GM23338 (cell line): ENCODE data around the gene TUBD1. TPM values are rescaled to one million over a fixed set of nuclear protein-coding genes. Genes with fewer than 3 reads are reported as not detected.

ENCODE experiments used
- ATAC-seq: fragments of 200-7000 bp; cut with Tn5 transposase; 3 replicates; pipeline ENCODE4 v1.9.1; 2020
- DNase-seq: peaks from one replicate; pipeline ENCODE4 v3.0.0-alpha.2; 2015; ENCODE audit warnings: low spot score
- H2AFZ ChIP-seq: fragments of 200-600 bp; sonication (generic); 2 replicates; pipeline ENCODE4 v1.8.0; 2016; ENCODE audit warnings: antibody characterized with exemption, mild to moderate bottlenecking, moderate library complexity
- H3F3A ChIP-seq: fragments of 200-600 bp; sonication (generic); replicated peaks from 2 replicates; pipeline ENCODE4 v1.8.0; 2017; ENCODE audit warnings: antibody characterized with exemption, mixed run types, low read depth
- H3K27ac ChIP-seq: fragments of 200-600 bp; sonication (generic); 2 replicates; pipeline ENCODE4 v1.6.1; 2016; ENCODE audit warnings: low read depth
- H3K27me3 ChIP-seq: fragments of 200-600 bp; sonication (generic); 2 replicates; pipeline ENCODE4 v1.8.0; 2016; ENCODE audit warnings: mild to moderate bottlenecking, mixed run types, moderate library complexity; ENCODE audit not compliant: insufficient read depth
- H3K36me3 ChIP-seq: fragments of 200-600 bp; sonication (generic); 2 replicates; pipeline ENCODE4 v1.8.0; 2016; ENCODE audit warnings: mild to moderate bottlenecking; ENCODE audit not compliant: insufficient read depth
- H3K4me1 ChIP-seq: fragments of 200-600 bp; sonication (generic); 2 replicates; pipeline ENCODE4 v1.8.0; 2016; ENCODE audit warnings: mild to moderate bottlenecking, moderate library complexity; ENCODE audit not compliant: insufficient read depth
- H3K4me2 ChIP-seq: fragments of 200-600 bp; sonication (generic); 2 replicates; pipeline ENCODE4 v1.7.1; 2017; ENCODE audit warnings: mixed run types
- H3K4me3 ChIP-seq: fragments of 200-600 bp; sonication (generic); 2 replicates; pipeline ENCODE4 v1.6.1; 2016; ENCODE audit warnings: mixed run types
- H3K79me2 ChIP-seq: fragments of 200-600 bp; sonication (generic); replicated peaks from 2 replicates; pipeline ENCODE4 v1.8.0; 2017; ENCODE audit warnings: mild to moderate bottlenecking; ENCODE audit not compliant: insufficient read depth
- H3K9me2 ChIP-seq: fragments of 200-600 bp; sonication (generic); 2 replicates; pipeline ENCODE4 v1.8.0; 2017; ENCODE audit not compliant: insufficient read depth
- H4K20me1 ChIP-seq: fragments of 200-600 bp; sonication (generic); replicated peaks from 2 replicates; pipeline ENCODE4 v1.8.0; 2017; ENCODE audit warnings: mild to moderate bottlenecking; ENCODE audit not compliant: insufficient read depth
- H3K27ac Mint-ChIP-seq: 2 replicates; pipeline ENCODE4 v1.8.0; 2020; ENCODE audit warnings: inconsistent platforms, mild to moderate bottlenecking, moderate library complexity, mixed read lengths
- H3K27me3 Mint-ChIP-seq: 3 replicates; pipeline ENCODE4 v1.8.0; 2022; ENCODE audit warnings: low read depth, mild to moderate bottlenecking, moderate library complexity, mixed read lengths, inconsistent platforms; ENCODE audit not compliant: insufficient read depth, poor library complexity
- H3K36me3 Mint-ChIP-seq: 3 replicates; pipeline ENCODE4 v1.8.0; 2021; ENCODE audit warnings: low read depth, mild to moderate bottlenecking, inconsistent platforms, moderate library complexity, mixed read lengths
- H3K4me1 Mint-ChIP-seq: 3 replicates; pipeline ENCODE4 v1.8.0; 2020; ENCODE audit warnings: mild to moderate bottlenecking, inconsistent platforms, mixed read lengths
- H3K4me3 Mint-ChIP-seq: 3 replicates; pipeline ENCODE4 v1.8.0; 2021; ENCODE audit warnings: moderate library complexity, mild to moderate bottlenecking, inconsistent platforms, mixed read lengths
- H3K9me3 Mint-ChIP-seq: 3 replicates; pipeline ENCODE4 v1.8.0; 2020; ENCODE audit warnings: moderate library complexity, mild to moderate bottlenecking, inconsistent platforms, mixed read lengths
- CTCF ChIP-seq, 2 experiments: fragments of 200-600 bp in 1 of 2; sonication (generic) in 1 of 2; conservative IDR thresholded peaks; 2 replicates each; pipeline versions ENCODE4 v1.5.1 to v1.6.1; 2016 to 2017; ENCODE audit warnings: antibody characterized with exemption in 2 of 2, low read depth in 2 of 2, mild to moderate bottlenecking in 2 of 2, moderate library complexity in 1 of 2
- JUNB ChIP-seq: IDR thresholded peaks from one replicate; pipeline ENCODE4 v1.6.1; 2016; ENCODE audit warnings: antibody characterized with exemption; ENCODE audit not compliant: unreplicated experiment
- NANOG ChIP-seq: IDR thresholded peaks from 2 replicates; pipeline ENCODE4 v1.6.1; 2016; ENCODE audit warnings: antibody characterized with exemption, borderline replicate concordance
- POLR2AphosphoS5 ChIP-seq: IDR thresholded peaks from 2 replicates; pipeline ENCODE4 v1.6.1; 2016; ENCODE audit warnings: antibody characterized with exemption, low read depth
- REST ChIP-seq: IDR thresholded peaks from one replicate; pipeline ENCODE4 v1.6.1; 2018; ENCODE audit warnings: antibody characterized with exemption; ENCODE audit not compliant: unreplicated experiment
- ZNF114 ChIP-seq: fragments of 250-450 bp; sonication (Bioruptor Pico); IDR thresholded peaks from 2 replicates; pipeline ENCODE4 v1.5.0; 2020; ENCODE audit warnings: mild to moderate bottlenecking, moderate library complexity
- long read RNA-seq: library from polyadenylated mRNA; unstranded; transcript quantifications from one replicate; pipeline ENCODE4 v2.0.0, GENCODE V29; 2020; ENCODE audit not compliant: unreplicated experiment
- polyA plus RNA-seq: library from polyadenylated mRNA; unstranded; fragments of >200 nt; fragmentation: Nextera tagmentation; extraction: Ambion mirVana; gene quantifications from 2 replicates; pipeline ENCODE4 v1.2.1, GENCODE V29; 2016
- total RNA-seq: library from RNA; depleted of rRNA; stranded (reverse); fragments of >200 nt; shearing (Covaris generic); gene quantifications from 2 replicates; pipeline ENCODE4 v1.2.3, GENCODE V29; 2014; rRNA removed
- TF ChIP-seq, protein P1 (sequence below): IDR thresholded peaks from 2 replicates; pipeline ENCODE4 v1.6.1; 2016; ENCODE audit warnings: antibody characterized with exemption

The TUBD1 gene
- total RNA-seq (13.8 and 17.6 TPM in 2 replicates), polyA plus RNA-seq (10.1 and 11.6 TPM in 2 replicates)
- long read RNA-seq, partial matches to known transcripts = 0 of 7 reads
- long read RNA-seq, other reads (novel, unspliced or antisense) = 2 of 7 reads

DNA sequence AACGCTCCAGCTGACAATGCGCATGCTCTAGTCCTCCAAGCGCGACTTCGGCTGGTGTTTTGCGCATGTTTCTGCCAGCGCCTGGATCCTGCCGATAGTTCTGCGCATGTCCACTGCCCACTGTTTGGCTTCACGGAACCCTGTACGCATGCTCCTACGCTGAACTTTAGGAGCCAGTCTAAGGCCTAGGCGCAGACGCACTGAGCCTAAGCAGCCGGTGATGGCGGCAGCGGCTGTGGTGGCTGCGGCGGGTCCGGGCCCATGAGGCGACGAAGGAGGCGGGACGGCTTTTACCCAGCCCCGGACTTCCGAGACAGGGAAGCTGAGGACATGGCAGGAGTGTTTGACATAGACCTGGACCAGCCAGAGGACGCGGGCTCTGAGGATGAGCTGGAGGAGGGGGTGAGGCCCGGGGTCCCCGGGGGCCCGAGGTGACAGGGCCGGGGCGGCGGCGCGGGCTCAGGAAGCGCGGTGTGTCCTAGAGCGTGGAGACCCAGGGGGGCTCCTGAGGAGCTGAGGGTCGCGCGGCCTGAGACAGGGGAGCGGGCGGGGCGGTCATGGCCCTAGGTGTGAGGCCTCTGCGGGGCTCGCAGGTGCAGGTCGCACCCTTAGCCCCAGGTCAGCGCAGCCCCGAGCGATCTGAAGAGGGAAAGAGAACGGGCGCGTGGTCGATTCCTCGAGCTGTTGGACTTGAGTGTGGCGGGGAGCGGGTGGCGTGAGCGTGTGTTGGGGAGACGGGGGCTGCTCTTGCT lies at the start of gene TUBD1, which contains the start of gene RPS6KB1:
TUBD1 (minus strand) TSS at position 20 of the 752 bp plus-strand sequence. CDS start 1,941 bp downstream, outside the sequence.
RPS6KB1 (plus strand) TSS at position 198 of the 752 bp plus-strand sequence; CDS start at position 262, 64 bp downstream.
- H3K27ac ChIP-seq = no peak within 1 kb of the TSS
- DNase-seq = peak; percentile 98
- H4K20me1 ChIP-seq = peaks cover 16% of the 10 kb centered on the region; the same call in 1 of the 2 replicates
- H3K4me1 Mint-ChIP-seq = peaks cover 10% of the 10 kb centered on the region; the same call in 2 of the 3 replicates
- H3K9me2 ChIP-seq = no peaks in the 10 kb centered on the region
- peak within 1 kb of the TSS; percentile 86 for H3K27ac Mint-ChIP-seq
- H3K4me2 ChIP-seq = peak within 1 kb of the TSS; percentile 76
- H3K4me3 Mint-ChIP-seq = peak within 1 kb of the TSS; percentile 97
- H2AFZ ChIP-seq = peak within 1 kb of the TSS; percentile 96
- H3F3A ChIP-seq = peaks cover 4% of the 10 kb centered on the region; the same call in 1 of the 2 replicates
- TF ChIP-seq POLR2AphosphoS5 (peak; percentile 99), REST (no peak), ZNF114 (CRISPR knock-in tag) (no peak)
- TF ChIP-seq, protein P1, sequence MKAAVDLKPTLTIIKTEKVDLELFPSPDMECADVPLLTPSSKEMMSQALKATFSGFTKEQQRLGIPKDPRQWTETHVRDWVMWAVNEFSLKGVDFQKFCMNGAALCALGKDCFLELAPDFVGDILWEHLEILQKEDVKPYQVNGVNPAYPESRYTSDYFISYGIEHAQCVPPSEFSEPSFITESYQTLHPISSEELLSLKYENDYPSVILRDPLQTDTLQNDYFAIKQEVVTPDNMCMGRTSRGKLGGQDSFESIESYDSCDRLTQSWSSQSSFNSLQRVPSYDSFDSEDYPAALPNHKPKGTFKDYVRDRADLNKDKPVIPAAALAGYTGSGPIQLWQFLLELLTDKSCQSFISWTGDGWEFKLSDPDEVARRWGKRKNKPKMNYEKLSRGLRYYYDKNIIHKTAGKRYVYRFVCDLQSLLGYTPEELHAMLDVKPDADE = peak; percentile 82
- peaks cover 15% of the 10 kb centered on the region for H3K36me3 Mint-ChIP-seq
- H3K4me1 ChIP-seq = peaks cover 6% of the 10 kb centered on the region; the same call in 1 of the 2 replicates
- peaks cover 1% of the 10 kb centered on the region; the same call in 1 of the 2 replicates for H3K36me3 ChIP-seq
- ATAC-seq = peak; percentile 98
- H3K79me2 ChIP-seq = peaks cover 67% of the 10 kb centered on the region
- H3K4me3 ChIP-seq = peak within 1 kb of the TSS; percentile 76
- H3K9me3 Mint-ChIP-seq = no peaks in the 10 kb centered on the region
- H3K27me3 ChIP-seq = no peaks in the 10 kb centered on the region
- H3K27me3 Mint-ChIP-seq = peaks cover 17% of the 10 kb centered on the region

DNA sequence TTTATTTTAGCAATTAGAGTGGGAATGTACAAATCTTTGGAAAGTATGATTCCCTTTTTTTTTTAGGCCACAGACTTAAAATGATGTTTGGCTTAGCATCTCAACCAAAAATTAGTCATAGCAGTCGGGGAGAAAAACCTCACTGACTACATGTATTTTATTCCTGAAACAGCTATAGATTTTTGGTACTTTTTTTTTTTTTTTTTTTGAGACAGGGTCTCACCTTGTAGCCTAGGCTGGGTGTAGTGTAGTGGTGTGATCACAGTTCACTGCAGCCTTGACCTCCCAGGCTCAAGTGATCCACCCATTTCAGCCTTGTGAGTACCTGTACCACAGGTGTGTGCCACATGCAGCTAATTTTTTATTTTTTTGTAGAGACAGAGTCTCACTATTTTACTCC lies 48.4 kb upstream of the TUBD1 start:
- DNase-seq (no peak), ATAC-seq (no peak)
- Histone ChIP-seq H3K27me3 (no peaks in the 10 kb centered on the region), H3K79me2 (no peaks in the 10 kb centered on the region), H3K4me3 (no peak overlapping the region), H2AFZ (no peak overlapping the region), H3K36me3 (peaks cover 5% of the 10 kb centered on the region; the same call in 1 of the 2 replicates), H3K4me2 (no peak overlapping the region), H4K20me1 (no peaks in the 10 kb centered on the region), H3K4me1 (no peaks in the 10 kb centered on the region), H3F3A (no peaks in the 10 kb centered on the region), H3K27ac (no peak overlapping the region), H3K9me2 (no peaks in the 10 kb centered on the region)
- H3K27me3 Mint-ChIP-seq = no peaks in the 10 kb centered on the region
- H3K4me3 Mint-ChIP-seq = no peak overlapping the region
- H3K36me3 Mint-ChIP-seq = peaks cover 30% of the 10 kb centered on the region; the same call in 2 of the 3 replicates
- no peak overlapping the region for H3K27ac Mint-ChIP-seq
- H3K9me3 Mint-ChIP-seq = no peaks in the 10 kb centered on the region
- H3K4me1 Mint-ChIP-seq = no peaks in the 10 kb centered on the region
- TF ChIP-seq NANOG (no peak), CTCF (conservative IDR thresholded peaks at IDR 0.05; ENCODE audit: low read depth in 2 of 2) (no peak), REST (no peak), JUNB (no peak)
